GM21737 (cell line): ENCODE measurements around the gene SLC30A5.
"Not testable (repeated sequence)": the region's sequence is repeated elsewhere in the genome, so short reads cannot be mapped to it uniquely, and the experiment has no call there.

Experiments used
- ATAC-seq: cut with Tn5 transposase; IDR thresholded peaks from one replicate; pipeline ENCODE4 v1.9.1; 2021; ENCODE audit warnings: mild to moderate bottlenecking, moderate library complexity; ENCODE audit not compliant: unreplicated experiment

SLC30A5 gene

DNA sequence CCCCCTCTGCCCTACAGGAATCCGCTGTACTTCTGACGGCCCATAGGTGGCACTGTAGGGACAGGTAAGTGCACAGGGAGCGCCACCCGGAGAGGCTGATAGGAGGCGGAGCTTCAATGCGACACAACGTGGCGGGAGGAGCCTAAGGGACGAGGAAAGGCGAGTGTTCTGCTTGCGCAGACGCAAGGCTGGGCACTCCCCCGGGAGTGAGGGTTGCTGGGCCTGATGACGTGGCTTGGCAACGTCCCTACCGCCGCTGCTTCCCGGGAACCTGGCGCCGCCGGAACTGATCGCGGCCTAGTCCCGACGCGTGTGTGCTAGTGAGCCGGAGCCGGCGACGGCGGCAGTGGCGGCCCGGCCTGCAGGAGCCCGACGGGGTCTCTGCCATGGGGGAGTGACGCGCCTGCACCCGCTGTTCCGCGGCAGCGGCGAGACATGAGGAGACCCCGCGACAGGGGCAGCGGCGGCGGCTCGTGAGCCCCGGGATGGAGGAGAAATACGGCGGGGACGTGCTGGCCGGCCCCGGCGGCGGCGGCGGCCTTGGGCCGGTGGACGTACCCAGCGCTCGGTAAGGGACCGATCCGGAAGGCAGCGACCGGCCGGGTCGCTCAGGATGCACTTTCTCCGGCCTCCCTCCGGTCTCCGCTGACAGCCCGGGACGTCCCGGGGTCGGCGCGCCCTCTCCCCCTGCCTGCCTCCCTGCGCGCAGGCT is at the start of gene SLC30A5:
SLC30A5 (plus strand) TSS at position 244 of the 712 bp plus-strand sequence; CDS start at position 486, 242 bp downstream.
- peak; percentile 99 for ATAC-seq

DNA sequence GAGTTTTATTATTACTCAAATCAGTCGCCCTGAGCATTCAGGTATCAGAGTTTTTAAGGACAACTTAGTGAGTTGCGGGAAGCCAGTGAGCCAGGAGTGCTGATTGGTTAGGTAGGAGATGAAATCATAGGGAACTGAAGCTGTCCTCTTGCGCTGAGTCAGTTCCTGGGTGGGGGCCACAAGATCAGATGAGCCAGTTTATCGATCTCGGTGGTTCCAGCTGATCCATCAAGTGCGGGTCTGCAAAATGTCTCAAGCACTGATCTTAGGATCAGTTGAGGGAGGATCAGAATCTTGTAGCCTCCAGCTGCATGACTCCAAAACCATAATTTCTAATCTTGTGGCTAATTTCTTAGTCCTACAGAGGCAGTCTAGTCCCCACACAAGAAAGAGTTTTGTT is 48.6 kb upstream of the SLC30A5 start:
- not testable (repeated sequence) for ATAC-seq

DNA sequence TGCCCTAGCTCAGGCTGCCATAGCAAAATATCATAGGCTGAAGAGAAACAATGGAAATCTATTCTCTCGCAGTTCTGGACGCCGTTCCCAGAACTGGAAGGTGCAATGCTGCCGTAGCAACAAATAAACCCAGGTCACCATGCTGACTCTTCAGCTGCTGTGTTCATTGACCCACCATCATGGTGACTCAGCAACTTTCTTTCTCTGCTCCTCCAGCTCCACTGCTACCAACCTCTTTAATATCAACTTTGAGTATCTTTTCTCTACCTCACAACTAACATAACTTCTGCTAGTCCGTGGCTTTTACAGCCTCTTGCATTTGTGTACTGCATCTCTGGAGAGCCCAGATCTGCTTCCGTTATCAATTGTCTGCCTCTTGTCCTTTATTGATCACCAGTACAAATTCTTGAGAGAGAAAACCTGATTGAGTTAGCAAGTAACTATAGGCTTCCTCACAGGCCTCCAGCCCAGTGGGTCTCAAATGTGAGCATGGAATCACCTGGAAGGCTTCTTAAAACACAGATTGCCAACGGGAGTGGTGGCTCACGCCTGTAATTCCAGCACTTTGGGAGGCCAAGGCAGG is 47.3 kb upstream of the SLC30A5 start:
- ATAC-seq = no peak

DNA sequence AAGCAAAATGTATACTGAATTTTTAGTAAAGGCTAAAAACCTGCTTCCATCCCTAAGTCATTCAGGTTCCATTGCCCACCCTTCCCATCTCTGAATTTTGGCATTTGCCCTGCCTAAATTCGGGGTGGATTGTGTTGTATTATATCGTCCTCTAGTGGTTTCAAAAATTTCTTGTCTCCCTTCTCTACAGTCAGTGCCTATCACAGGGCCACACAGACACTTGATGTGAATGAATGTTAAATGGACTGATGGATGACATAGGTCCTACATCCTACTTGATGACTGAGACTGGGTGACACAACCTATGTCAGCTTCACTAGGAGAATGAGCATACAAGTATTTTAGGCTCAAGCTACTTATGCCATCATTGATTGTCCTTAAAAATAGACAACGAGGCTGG is 45.6 kb upstream of the SLC30A5 start:
- no peak for ATAC-seq

DNA sequence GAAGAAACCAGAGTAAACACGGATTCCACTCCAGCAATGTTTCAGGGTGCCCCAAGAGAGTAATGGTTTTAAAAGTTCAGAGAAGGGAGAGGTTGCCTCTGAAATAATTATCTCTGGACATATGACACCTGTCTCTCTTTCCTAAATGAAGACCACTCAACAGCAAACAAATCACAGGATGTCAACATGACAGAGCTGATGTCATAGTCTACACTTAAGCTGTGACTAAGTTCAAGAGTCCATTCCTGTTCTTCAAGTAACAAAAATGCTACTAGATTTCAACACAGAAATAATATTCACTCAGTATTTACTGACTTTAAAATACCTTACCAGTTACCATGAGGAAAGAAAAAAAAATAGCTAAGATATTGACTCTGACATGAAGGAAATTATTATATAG is 44.7 kb upstream of the SLC30A5 start:
- no peak for ATAC-seq

DNA sequence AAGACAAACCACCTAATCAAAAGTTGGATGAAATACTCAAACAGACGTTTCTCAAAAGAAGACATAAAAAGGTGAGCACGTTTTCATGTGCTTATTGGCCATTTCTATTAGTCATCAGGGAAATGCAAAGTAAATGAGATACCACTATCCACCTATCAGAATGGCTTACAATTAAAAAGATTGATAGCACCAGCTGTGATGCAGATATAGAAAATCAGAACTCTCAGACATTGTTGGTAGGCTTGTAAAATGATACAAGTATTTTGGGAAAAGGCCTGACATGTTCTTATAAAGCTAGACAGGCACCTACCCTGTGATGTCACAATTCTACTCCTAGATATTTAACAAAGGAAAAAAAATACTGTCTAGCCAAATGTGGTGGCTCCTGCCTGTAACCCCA is 44.0 kb upstream of the SLC30A5 start:
- no peak for ATAC-seq

DNA sequence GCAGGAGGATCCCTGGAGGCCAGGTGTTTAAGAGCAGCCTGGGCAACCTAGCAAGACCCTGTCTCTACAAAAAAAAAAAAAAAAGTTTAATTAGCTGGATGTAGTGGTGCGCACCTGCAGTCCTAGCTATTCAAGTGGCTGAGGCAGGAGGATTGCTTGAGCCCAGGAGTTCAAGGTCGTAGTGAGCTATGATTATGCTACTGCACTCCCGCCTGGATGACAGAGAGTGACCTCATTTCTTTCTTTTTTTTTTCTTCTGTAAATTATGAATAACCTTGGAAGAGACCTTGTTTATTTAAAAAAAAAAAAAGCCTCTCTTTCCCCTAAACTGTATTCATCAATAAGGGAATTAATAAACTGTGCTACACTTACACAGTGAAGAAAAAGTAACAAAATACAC is 43.6 kb upstream of the SLC30A5 start:
- ATAC-seq = no peak

DNA sequence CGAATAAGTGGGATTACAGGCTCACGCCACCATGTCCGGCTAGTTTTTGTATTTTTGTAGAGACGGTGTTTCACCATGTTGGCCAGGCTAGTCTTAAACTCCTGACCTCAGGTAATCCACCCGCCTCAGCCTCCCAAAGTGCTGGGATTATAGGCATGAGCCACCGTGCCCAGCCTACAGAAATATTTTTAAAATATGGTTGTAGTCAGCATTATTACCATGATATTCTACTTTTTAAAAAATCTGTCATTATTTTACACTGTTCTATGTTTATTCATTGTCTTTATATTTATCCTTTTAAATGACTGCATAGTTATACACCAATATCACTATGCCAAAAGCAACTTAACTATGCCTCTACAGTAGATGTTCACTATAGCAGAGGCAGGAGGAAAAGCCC is 41.6 kb upstream of the SLC30A5 start:
- no peak for ATAC-seq

DNA sequence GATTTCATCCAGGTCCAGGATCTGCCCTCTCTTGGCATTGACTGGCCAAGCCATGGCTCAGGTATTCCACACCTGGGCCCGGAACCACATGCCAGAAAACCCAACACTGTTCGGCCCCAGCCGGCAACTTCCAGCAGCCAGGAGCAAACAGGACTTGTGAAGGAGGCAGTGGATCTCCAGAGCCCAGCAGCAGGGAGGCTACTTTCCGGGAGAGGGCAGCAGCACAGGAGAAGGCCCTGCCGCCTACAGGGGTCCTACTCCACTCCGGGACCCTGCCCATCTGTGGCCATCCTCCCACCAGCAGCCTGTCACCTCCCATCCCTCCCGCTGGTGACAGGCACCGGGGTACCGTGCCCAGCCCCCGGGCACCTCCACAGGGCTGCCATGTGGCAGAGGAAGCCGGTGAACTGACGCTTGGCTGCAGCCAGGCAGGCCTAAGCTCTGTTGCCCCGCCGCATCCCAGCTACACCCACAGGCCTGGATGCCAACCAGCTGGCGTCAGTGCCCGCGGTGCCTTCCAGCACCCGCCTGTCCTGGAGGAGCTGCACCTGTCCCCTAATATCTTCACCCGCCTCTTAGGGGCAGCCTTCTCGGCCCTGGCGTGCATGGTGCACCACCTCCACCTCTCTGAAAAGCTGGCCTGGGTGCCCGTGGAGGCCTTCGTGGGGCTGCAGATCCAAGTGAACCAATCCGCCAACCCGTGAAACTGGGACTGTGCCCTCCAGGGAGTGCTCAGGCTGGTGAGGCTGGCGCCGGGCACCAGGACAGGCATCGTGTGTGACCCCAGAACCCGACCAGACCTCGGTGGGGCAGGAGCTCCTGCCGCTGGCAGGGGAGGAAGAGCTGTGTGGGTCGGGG is 18.9 kb upstream of the SLC30A5 start:
- ATAC-seq = no peak

DNA sequence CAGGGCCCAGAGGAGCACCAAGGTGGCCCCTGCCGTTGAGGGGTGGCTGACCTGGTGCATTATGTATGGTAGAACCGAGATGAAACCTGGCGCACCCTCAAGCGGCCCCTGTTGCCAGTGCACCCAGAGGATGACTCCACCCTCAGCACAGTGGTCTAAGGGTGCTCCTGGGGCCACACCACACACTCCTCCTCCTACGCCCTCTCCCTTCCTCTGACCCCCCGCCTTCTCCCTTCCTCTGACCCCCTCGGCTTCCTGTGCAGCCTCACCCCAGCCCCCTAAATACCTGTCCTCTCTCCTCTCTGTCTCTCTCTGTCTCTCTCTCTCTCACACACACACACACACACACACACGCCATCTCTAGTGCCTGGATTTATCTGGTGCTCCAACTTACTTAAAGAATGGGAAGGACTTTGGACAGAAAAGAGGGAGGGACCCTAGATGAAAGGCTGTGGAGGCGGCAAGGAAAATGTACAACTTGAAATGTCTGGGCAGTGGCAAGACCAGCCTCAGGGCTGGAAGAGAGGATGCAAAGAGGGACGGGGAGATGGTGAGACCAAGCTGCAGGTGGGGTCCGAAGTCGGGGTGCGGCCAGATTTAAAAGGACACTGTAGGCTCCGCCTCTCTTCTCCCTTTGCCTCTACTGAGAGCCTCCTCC is 18.2 kb upstream of the SLC30A5 start:
- no peak for ATAC-seq

DNA sequence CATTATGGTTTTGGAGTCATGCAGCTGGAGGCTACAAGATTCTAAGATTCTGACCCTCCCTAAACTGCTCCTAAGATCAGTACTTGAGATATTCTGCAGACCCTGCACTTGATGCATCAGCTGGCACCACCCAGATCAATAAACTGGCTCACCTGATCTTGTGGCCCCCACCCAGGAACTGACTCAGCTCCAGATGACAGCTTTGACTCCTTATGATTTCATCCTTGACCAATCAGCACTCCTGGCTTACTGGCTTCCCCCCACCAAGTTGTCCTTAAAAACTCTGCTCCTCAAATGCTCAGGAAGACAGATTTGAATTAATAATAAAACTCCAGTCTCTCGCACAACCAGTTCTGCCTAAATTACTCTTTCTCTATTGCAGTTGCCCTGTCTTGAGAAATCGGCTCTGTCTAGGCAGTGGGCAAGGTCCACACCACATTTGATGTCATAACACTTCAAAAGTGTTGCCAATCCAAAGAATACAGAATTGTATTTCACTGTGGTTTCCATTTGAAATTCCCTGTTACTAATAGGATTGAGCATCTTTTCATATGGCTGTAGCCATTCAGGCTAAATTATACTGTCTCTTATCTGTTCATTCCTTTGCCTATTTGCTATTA is 14.8 kb upstream of the SLC30A5 start:
- ATAC-seq = no peak

DNA sequence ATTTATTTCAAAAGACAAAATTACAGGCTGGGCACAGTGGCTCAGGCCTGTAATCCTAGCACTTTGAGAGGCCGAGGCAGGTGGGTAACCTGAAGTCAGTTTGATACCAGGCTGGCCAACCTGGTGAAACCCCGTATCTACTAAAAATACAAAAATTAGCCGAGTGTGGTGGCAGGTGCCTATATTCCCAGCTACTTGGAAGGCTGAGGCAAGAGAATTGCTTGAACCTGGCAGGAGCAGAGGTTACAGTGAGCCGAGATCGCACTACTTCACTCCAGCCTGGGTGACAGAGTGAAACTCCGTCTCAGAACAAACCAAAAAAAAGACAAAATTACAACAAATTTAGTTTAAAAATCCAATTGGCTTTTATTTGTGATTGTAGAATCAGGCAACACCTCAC is 14.3 kb upstream of the SLC30A5 start:
- no peak for ATAC-seq

DNA sequence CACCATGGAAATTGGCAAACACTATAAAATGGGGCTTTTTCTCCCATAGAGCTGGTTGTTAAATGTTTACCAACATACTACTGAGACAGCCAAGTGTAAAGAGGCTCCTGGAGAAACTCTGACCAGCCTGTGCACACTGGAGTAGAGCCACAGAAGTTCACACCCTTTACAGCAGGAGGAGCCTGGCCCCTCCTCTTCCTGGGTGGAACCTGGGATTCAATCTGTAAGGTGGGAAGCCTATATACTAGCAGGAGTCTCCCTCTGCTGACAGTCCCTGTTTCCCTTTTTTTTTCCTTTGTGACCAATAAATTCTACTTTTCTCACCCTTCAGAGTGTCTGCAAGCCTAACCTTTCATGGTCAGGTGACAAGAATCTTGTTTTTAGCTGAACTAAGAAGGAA is 10.4 kb upstream of the SLC30A5 start:
- ATAC-seq = no peak

DNA sequence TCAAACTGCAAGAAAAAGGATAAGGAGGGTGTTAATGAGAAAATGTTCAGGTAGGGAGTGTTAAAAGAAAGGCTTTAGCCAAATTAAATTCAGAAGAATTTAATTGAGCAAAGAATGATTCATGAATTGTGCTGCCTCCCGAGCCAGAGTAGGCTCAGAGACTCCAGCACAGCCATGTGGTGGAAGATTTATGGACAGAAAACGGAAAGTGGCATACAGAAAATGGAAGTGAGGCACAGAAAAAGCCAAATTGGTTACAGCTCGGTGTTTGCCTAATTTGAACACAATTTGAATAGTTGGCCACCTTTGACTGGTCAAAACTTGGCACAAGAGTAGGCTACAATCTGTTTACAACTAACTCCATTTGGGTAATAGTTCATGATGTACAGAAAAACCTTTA is 9.6 kb upstream of the SLC30A5 start:
- ATAC-seq = no peak

DNA sequence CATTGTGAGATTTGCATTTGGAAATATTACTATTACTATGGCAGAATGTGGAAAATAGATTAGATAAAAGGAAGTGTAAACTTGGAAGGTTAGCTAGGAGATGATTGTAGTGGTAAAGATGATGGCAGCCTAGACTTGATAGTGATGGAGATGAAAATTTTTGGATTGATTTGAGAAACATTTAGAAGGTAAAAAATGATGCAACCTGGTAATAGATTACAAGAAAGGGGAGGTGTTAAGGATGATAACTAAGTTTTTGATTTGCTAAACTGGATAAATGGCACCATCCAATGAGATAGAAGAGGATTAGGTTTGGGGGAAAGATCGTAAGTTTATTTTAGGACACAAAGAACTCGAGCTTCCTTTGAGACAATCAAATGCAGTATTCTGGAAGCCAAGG is 8.9 kb upstream of the SLC30A5 start:
- ATAC-seq = no peak

DNA sequence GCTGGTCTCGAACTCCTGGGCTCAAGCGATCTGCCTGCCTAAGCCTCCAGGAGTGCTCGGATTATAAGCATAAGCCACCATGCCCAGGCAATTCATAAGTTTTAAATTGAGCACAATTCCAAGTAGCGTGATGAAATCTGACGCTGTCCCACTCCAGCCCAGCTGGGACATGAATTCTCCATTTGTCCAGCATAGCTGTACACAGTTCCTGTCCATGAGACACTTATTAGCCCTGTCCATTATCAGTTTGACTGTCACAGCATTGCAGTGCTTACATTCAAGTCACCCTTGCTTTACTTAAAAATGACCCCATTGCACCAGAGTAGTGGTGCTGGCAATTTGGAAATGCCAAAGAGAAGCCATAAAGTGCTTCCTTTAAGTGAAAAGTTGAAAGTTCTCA is 7.6 kb upstream of the SLC30A5 start:
- ATAC-seq = no peak

DNA sequence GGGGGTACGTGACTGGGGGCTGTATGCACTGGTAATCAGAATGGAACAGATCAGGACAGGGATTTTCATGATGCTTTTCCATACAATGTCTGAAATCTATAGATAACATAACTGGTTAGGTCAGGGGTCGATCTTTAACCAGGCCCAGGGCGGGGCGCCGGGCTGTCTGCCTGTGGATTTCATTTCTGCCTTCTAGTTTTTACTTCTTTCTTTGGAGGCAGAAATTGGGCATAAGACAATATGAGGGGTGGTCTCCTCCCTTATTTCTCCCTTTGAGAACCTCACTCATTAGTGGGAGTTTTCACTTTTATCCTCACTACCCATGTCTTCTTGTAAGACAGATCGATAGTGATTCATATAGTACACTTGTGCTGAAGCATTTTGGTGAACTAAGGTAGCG is 5.8 kb upstream of the SLC30A5 start:
- ATAC-seq = not testable (repeated sequence)

DNA sequence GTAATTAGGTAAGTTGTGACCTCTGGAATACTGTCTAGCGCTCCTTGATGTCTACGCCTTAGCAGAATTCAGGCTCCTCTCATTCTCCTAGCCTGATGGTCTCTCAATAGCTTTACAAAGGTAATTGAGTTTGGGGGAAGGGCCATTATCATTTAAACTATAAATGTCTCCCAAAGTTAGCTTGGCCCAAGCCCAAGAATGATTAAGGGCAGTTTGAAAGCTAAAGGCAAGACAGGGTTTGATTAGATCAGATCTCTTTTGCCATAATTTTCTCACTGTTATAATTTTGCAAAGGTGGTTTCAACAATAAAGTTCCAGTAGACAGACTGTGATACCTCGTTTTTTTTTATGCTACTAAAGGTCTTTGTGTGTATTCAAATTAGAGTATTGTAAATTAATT is 3.7 kb upstream of the SLC30A5 start:
- no peak for ATAC-seq

DNA sequence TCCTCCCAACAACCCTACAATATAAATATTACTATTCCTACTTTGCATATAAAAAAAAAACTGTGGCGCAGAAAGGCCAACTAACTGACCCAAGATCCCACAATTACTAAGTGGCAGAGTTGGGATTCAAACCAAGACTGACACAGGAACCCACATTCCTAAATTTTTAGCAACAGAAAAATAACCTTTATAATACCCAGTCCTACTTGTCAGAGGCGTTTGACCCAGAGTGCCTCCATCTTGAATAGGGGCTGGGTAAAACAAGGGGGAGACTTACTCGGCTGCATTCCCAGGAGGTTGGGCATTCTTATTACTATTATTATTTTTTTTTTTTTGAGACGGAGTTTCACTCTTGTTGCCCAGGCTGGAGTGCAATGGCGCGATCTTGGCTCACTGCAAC is 2.0 kb upstream of the SLC30A5 start:
- ATAC-seq = no peak

DNA sequence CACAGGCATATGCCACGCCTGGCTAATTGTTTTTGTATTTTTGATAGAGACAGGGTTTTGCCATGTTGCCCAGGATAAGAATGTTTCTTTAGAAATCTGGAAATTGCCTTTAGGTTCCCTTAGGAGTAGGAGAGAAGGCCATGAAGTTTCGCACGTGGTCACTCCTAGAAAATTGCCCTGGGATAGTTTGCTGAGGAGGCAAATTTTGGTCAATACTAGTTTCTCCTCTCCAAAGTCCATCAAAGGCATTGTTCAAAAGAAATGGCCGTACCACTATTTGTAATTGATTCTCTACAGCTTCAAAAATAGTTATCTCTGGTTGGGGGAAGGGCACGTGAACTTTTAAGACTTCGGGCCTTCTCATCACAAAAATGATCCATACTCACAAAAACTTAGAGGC is 845 bp upstream of the SLC30A5 start:
- ATAC-seq = no peak

DNA sequence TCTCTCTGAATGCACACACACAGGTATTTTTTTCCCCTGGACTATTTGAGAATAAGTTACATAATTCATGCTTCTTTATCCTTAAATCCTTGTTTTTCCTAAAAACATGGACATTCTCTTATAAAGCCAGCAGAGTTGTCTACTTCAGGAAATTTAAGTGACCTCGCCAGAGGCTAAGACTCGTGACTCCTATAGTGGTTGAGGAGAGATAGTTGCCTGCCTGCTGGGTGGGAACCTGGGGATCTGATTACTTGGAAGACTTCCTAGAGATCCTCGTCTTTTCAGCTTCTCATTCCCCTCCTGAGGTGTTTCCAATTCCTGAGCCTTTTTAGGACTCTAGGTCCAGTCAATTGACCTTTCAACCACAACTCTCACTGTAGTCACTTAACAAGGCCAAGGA is 5.5 kb downstream of the SLC30A5 start:
- ATAC-seq = no peak
